ENCODE data around the gene HEXB.

HEXB gene

GRCh38 chr5:74660873-74661272 lies 24.2 kb upstream of the HEXB start:
- TF ChIP-seq CTCF (IDR thresholded peaks at IDR 0.05; ENCODE audit: low read depth, low read length), result no peak
- no peak for DNase-seq
- Histone ChIP-seq H3K27me3 (no peaks in the 10 kb centered on the region), H3K4me1 (no peaks in the 10 kb centered on the region), H3K36me3 (no peaks in the 10 kb centered on the region), H3K9me3 (no peaks in the 10 kb centered on the region), H3K4me3 (ENCODE audit: low read depth, low read length) (no peak overlapping the region)

- no peak for TF ChIP-seq CTCF (IDR thresholded peaks at IDR 0.05; ENCODE audit: low read depth, low read length)
- no peak for DNase-seq
- no peak overlapping the region for H3K4me3 ChIP-seq (ENCODE audit: low read depth, low read length)
- no peaks in the 10 kb centered on the region for H3K9me3 ChIP-seq
- H3K27me3 ChIP-seq, result no peaks in the 10 kb centered on the region
- H3K36me3 ChIP-seq, result no peaks in the 10 kb centered on the region
- H3K4me1 ChIP-seq, result no peaks in the 10 kb centered on the region
These were observed 20.5 kb upstream of the HEXB start for GRCh38 chr5:74664551-74664950.

- no peak for DNase-seq
- no peaks in the 10 kb centered on the region for H3K27me3 ChIP-seq
- no peaks in the 10 kb centered on the region for H3K36me3 ChIP-seq
- no peak for TF ChIP-seq CTCF (IDR thresholded peaks at IDR 0.05; ENCODE audit: low read depth, low read length)
- no peak overlapping the region for H3K4me3 ChIP-seq (ENCODE audit: low read depth, low read length)
- no peaks in the 10 kb centered on the region for H3K9me3 ChIP-seq
- no peaks in the 10 kb centered on the region for H3K4me1 ChIP-seq
These were observed 19.8 kb upstream of the HEXB start for GRCh38 chr5:74665273-74665672.

GRCh38 chr5:74665816-74666215 lies 19.2 kb upstream of the HEXB start:
- no peak for DNase-seq
- H3K4me3 ChIP-seq (ENCODE audit: low read depth, low read length), result no peak overlapping the region
- H3K9me3 ChIP-seq, result no peaks in the 10 kb centered on the region
- H3K4me1 ChIP-seq, result no peaks in the 10 kb centered on the region
- no peak for TF ChIP-seq CTCF (IDR thresholded peaks at IDR 0.05; ENCODE audit: low read depth, low read length)
- no peaks in the 10 kb centered on the region for H3K27me3 ChIP-seq
- H3K36me3 ChIP-seq, result no peaks in the 10 kb centered on the region

GRCh38 chr5:74667396-74667795 lies 17.6 kb upstream of the HEXB start:
- no peak for DNase-seq
- no peaks in the 10 kb centered on the region for H3K9me3 ChIP-seq
- no peaks in the 10 kb centered on the region for H3K27me3 ChIP-seq
- TF ChIP-seq CTCF (IDR thresholded peaks at IDR 0.05; ENCODE audit: low read depth, low read length), result no peak
- no peaks in the 10 kb centered on the region for H3K4me1 ChIP-seq
- no peaks in the 10 kb centered on the region for H3K36me3 ChIP-seq
- H3K4me3 ChIP-seq (ENCODE audit: low read depth, low read length), result no peak overlapping the region

- no peaks in the 10 kb centered on the region for H3K4me1 ChIP-seq
- TF ChIP-seq CTCF (IDR thresholded peaks at IDR 0.05; ENCODE audit: low read depth, low read length), result no peak
These were observed 15.2 kb upstream of the HEXB start for GRCh38 chr5:74669821-74670220.

More at GRCh38 chr5:74669821-74670220, 15.2 kb upstream of the HEXB start:
- Histone ChIP-seq H3K27me3 (no peaks in the 10 kb centered on the region), H3K9me3 (no peaks in the 10 kb centered on the region), H3K4me3 (ENCODE audit: low read depth, low read length) (no peak overlapping the region), H3K36me3 (no peaks in the 10 kb centered on the region)
- no peak for DNase-seq

Data from BE2C (cell line).